ENCODE measurements around the gene VSIG10.
A peak's percentile ranks its signal among the peaks of the same experiment; 100 is the strongest.

The VSIG10 gene

GRCh38 chr12:118122264-118122663 lies 18.5 kb upstream of the VSIG10 start:
- no peak for TF ChIP-seq MAX (IDR thresholded peaks at IDR 0.05; ENCODE audit: low read depth, low read length)
- no peak for TF ChIP-seq MYC (IDR thresholded peaks at IDR 0.05; ENCODE audit: low read depth, low read length)
- no peak for TF ChIP-seq POLR2A (IDR thresholded peaks at IDR 0.05; ENCODE audit: extremely low read depth, insufficient read length)
- TF ChIP-seq CTCF (IDR thresholded peaks at IDR 0.05; ENCODE audit: low read depth, low read length), result no peak
- DNase-seq (ENCODE audit: low read depth), result no peak
- H3K4me3 ChIP-seq (ENCODE audit: low read depth, low read length), result no peak overlapping the region

- TF ChIP-seq POLR2A (IDR thresholded peaks at IDR 0.05; ENCODE audit: extremely low read depth, insufficient read length), result no peak
- no peak for TF ChIP-seq MYC (IDR thresholded peaks at IDR 0.05; ENCODE audit: low read depth, low read length)
- TF ChIP-seq MAX (IDR thresholded peaks at IDR 0.05; ENCODE audit: low read depth, low read length), result no peak
- peak; percentile 48 for TF ChIP-seq CTCF (IDR thresholded peaks at IDR 0.05; ENCODE audit: low read depth, low read length)
- peak; percentile 80 for DNase-seq (ENCODE audit: low read depth)
These were observed 17.0 kb upstream of the VSIG10 start for GRCh38 chr12:118120579-118121363.

GRCh38 chr12:118119449-118119879 lies 15.7 kb upstream of the VSIG10 start:
- DNase-seq (ENCODE audit: low read depth), result no peak
- TF ChIP-seq MAX (IDR thresholded peaks at IDR 0.05; ENCODE audit: low read depth, low read length) (no peak), CTCF (IDR thresholded peaks at IDR 0.05; ENCODE audit: low read depth, low read length) (no peak), POLR2A (IDR thresholded peaks at IDR 0.05; ENCODE audit: extremely low read depth, insufficient read length) (no peak), MYC (IDR thresholded peaks at IDR 0.05; ENCODE audit: low read depth, low read length) (no peak)
- no peak overlapping the region for H3K4me3 ChIP-seq (ENCODE audit: low read depth, low read length)

More at GRCh38 chr12:118120579-118121363, 17.0 kb upstream of the VSIG10 start:
- no peak overlapping the region for H3K4me3 ChIP-seq (ENCODE audit: low read depth, low read length)

- DNase-seq (ENCODE audit: low read depth), result no peak
- H3K4me3 ChIP-seq (ENCODE audit: low read depth, low read length), result no peak overlapping the region
- TF ChIP-seq CTCF (IDR thresholded peaks at IDR 0.05; ENCODE audit: low read depth, low read length), result no peak
- TF ChIP-seq POLR2A (IDR thresholded peaks at IDR 0.05; ENCODE audit: extremely low read depth, insufficient read length), result no peak
- no peak for TF ChIP-seq MAX (IDR thresholded peaks at IDR 0.05; ENCODE audit: low read depth, low read length)
- no peak for TF ChIP-seq MYC (IDR thresholded peaks at IDR 0.05; ENCODE audit: low read depth, low read length)
These were observed 5.3 kb upstream of the VSIG10 start for GRCh38 chr12:118109088-118109487.

GRCh38 chr12:118107694-118108093 lies 3.9 kb upstream of the VSIG10 start:
- no peak overlapping the region for H3K4me3 ChIP-seq (ENCODE audit: low read depth, low read length)
- TF ChIP-seq POLR2A (IDR thresholded peaks at IDR 0.05; ENCODE audit: extremely low read depth, insufficient read length) (no peak), CTCF (IDR thresholded peaks at IDR 0.05; ENCODE audit: low read depth, low read length) (no peak), MAX (IDR thresholded peaks at IDR 0.05; ENCODE audit: low read depth, low read length) (no peak), MYC (IDR thresholded peaks at IDR 0.05; ENCODE audit: low read depth, low read length) (no peak)
- no peak for DNase-seq (ENCODE audit: low read depth)

Measured in NB4 (cell line).